Upper lobe of left lung (tissue), 6 donors: Measurements from ENCODE around the gene ADARB1. TPM values are rescaled to one million over a fixed set of nuclear protein-coding genes. Genes with fewer than 3 reads are reported as not detected.

Experiments
- ATAC-seq, 2 donors: fragments of 200-7000 bp; cut with Tn5 transposase; one replicate each; pipeline ENCODE4 v1.9.1; 2022; ENCODE audit warnings: mild to moderate bottlenecking in 2 of 2, moderate library complexity in 2 of 2; ENCODE audit not compliant: low FRiP score in 2 of 2
- DNase-seq, 2 donors: peaks; one replicate each; pipeline ENCODE4 v3.0.0-alpha.2; 2019 to 2020
- H3K27ac ChIP-seq, 4 donors: fragments of 200-600 bp; sonication (generic); one replicate each; pipeline ENCODE4 v1.5.1; 2016 to 2019
- H3K27me3 ChIP-seq, 4 donors: fragments of 200-600 bp; sonication (generic); one replicate each; pipeline ENCODE4 v1.5.1; 2017 to 2019
- H3K36me3 ChIP-seq, 4 donors: fragments of 200-600 bp; sonication (generic); one replicate each; pipeline ENCODE4 v1.5.1; 2016 to 2019
- H3K4me1 ChIP-seq, 4 donors: fragments of 200-600 bp; sonication (generic); one replicate each; pipeline ENCODE4 v1.5.1; 2018 to 2019
- H3K4me3 ChIP-seq, 4 donors: fragments of 200-600 bp; sonication (generic); one replicate each; pipeline ENCODE4 v1.5.1; 2017 to 2019; ENCODE audit warnings: mild to moderate bottlenecking in 2 of 4, moderate library complexity in 1 of 4
- H3K9me3 ChIP-seq, 4 donors: fragments of 200-600 bp; sonication (generic); one replicate each; pipeline ENCODE4 v1.5.1; 2018 to 2019
- EP300 ChIP-seq, 4 donors: sonication (generic); formaldehyde crosslinking; IDR thresholded peaks; one replicate each; pipeline ENCODE4 v1.5.1; 2017; ENCODE audit warnings: antibody characterized with exemption in 4 of 4, control low read depth in 2 of 4
- POLR2A ChIP-seq, 4 donors: fragments of 450-650 bp; IDR thresholded peaks; one replicate each; pipeline ENCODE4 v1.5.1; 2016 to 2017; ENCODE audit warnings: antibody characterized with exemption in 4 of 4, mild to moderate bottlenecking in 2 of 4
- POLR2AphosphoS5 ChIP-seq, 2 donors: sonication (generic); formaldehyde crosslinking; IDR thresholded peaks; one replicate each; pipeline ENCODE4 v1.5.1; 2017; ENCODE audit warnings: antibody characterized with exemption in 2 of 2
- WGBS, 2 donors: methylation state at CpG; one replicate each; pipeline ENCODE4 v1.1.5; 2017 to 2018; 5-methylcytosine and 5-hydroxymethylcytosine counted together
- total RNA-seq, 6 donors: library from RNA; depleted of rRNA in 4 of 6; stranded (reverse); fragments of >200 nt in 4 of 6; gene quantifications; one replicate each; pipeline versions ENCODE4 v1.1.0 to v1.2.1, GENCODE V29; 2016 to 2021
- TF ChIP-seq, protein P1 (sequence below), 6 experiments: fragments of 450-650 bp in 4 of 6; fragments of 200-600 bp in 2 of 6; sonication (generic) in 2 of 6; IDR thresholded peaks; one replicate each; pipeline ENCODE4 v1.5.1; 2016 to 2019; ENCODE audit warnings: antibody characterized with exemption in 6 of 6
- donor health status: DM: no; HTN: no; CAD: no; lungs with moderate emphysema.
- donor health status: DM: no; HTN: yes; CAD: no; lungs with severe emphysema.

The ADARB1 gene
- total RNA-seq, 6 donors from 2014 or later = 26.5 to 94.3 (median 42.4) TPM

DNA sequence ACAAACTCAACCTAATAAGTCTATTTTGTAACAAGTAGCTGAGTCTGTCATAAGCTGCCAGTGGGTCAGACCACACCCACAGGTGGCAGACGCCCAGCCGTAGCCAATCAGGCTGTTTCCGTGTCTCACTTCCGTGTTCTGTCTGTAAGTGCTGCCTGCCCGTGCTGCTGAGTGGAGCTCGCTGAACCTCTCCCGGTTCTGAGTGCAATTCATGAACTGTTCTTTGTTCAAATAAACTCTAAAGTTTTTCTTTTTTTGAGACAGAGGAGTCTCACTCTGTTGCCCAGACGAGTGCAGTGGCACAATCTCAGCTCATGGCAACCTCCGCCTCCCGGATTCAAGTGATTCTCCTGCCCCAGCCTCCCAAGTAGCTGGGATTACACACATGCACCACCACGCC lies 188.2 kb downstream of the ADARB1 start:
- peaks cover 18 to 49% (median 43%) of the 10 kb centered on the region in 4 donors for H3K36me3 ChIP-seq
- DNase-seq (peak in 1 of 2 donors; percentile 42), ATAC-seq (no peak)
- no peak overlapping the region for H3K27ac ChIP-seq
- TF ChIP-seq, protein P1, sequence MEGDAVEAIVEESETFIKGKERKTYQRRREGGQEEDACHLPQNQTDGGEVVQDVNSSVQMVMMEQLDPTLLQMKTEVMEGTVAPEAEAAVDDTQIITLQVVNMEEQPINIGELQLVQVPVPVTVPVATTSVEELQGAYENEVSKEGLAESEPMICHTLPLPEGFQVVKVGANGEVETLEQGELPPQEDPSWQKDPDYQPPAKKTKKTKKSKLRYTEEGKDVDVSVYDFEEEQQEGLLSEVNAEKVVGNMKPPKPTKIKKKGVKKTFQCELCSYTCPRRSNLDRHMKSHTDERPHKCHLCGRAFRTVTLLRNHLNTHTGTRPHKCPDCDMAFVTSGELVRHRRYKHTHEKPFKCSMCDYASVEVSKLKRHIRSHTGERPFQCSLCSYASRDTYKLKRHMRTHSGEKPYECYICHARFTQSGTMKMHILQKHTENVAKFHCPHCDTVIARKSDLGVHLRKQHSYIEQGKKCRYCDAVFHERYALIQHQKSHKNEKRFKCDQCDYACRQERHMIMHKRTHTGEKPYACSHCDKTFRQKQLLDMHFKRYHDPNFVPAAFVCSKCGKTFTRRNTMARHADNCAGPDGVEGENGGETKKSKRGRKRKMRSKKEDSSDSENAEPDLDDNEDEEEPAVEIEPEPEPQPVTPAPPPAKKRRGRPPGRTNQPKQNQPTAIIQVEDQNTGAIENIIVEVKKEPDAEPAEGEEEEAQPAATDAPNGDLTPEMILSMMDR (IDR thresholded peaks at IDR 0.05) = no peak
- no peak for TF ChIP-seq POLR2AphosphoS5 (IDR thresholded peaks at IDR 0.05)
- no peak for TF ChIP-seq EP300 (IDR thresholded peaks at IDR 0.05)
- no peak for TF ChIP-seq POLR2A (IDR thresholded peaks at IDR 0.05)
- 85 to 90% methylated on average over 11 of the region's 11 CpGs for WGBS, 2 donors
- no peaks in the 10 kb centered on the region for H3K9me3 ChIP-seq
- no peaks in the 10 kb centered on the region for H3K27me3 ChIP-seq
- no peak overlapping the region for H3K4me3 ChIP-seq
- peaks cover 0 to under 1% (median 0%) of the 10 kb centered on the region in 4 donors for H3K4me1 ChIP-seq

DNA sequence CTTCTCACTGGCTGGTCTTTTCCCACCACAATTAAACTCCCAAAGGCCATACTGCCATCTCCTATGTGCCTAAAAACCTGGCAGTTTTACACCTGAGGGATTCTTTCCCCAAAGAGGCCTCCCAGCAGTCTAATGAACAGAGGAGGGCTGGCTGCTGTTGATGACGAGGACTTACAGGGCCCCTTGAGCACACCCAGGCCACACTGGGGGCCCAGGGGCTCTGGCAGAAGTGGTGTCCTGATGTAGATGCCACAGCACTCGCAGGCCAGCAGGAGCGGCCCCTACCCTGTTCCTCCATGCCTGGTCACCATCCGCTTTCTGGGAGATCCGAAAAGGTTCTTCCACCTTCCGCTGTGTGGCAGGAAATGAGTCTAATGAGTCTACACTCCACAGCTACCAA lies 189.2 kb downstream of the ADARB1 start:
- Histone ChIP-seq H3K4me3 (no peak overlapping the region), H3K27me3 (no peaks in the 10 kb centered on the region), H3K9me3 (no peaks in the 10 kb centered on the region), H3K36me3 (peaks cover 18 to 54% (median 47%) of the 10 kb centered on the region in 4 donors), H3K27ac (no peak overlapping the region), H3K4me1 (no peaks in the 10 kb centered on the region)
- 91 to 98% methylated on average over 5 to 6 of the region's 6 CpGs for WGBS, 2 donors
- TF ChIP-seq POLR2AphosphoS5 (IDR thresholded peaks at IDR 0.05) (no peak), POLR2A (IDR thresholded peaks at IDR 0.05) (no peak), EP300 (IDR thresholded peaks at IDR 0.05) (no peak)
- TF ChIP-seq, protein P1 (IDR thresholded peaks at IDR 0.05) = no peak
- ATAC-seq = no peak
- no peak for DNase-seq

DNA sequence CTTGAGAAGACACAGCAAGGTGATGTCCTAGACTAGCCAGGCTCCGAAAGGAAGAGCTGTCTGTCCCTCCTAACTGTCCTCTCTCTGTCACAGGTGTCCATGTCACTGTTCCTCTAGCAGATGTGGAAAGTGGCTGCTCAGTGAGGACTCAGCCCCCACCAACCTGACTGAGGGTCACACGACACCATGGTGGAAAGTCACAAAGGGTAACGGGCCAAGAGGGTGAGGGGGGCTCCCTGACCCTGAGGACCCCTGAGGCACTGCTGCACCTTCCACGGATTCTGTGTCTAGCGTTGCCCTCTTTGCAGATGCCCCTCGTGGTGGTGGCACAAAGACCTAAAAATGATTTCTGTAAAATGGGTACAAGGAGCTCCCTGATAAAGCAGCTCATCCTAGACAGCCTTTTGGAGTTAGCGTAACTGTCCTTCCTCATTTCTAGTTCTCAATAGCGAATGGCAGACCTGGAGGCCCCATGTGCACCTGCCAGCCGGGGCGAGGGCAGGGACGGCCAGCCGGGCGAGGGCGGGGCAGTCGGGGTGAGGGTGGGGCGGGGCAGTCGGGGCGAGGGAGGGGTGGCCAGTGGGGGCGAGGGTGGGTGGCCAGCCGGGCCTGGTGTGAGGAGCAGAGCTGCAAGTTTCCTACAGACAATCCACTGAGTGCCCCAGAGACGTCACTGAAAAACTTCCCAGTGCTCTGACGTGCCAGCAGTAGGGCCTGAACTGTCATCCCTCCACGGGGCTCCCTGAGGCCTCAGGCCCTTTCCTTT lies 189.9 kb downstream of the ADARB1 start:
- 92 to 94% methylated on average over 8 to 23 of the region's 23 CpGs for WGBS, 2 donors
- no peaks in the 10 kb centered on the region for H3K27me3 ChIP-seq
- no peaks in the 10 kb centered on the region for H3K4me1 ChIP-seq
- peaks cover 18 to 54% (median 47%) of the 10 kb centered on the region in 4 donors for H3K36me3 ChIP-seq
- no peaks in the 10 kb centered on the region for H3K9me3 ChIP-seq
- H3K4me3 ChIP-seq = no peak overlapping the region
- ATAC-seq = no peak
- TF ChIP-seq, protein P1 (IDR thresholded peaks at IDR 0.05) = no peak
- no peak for TF ChIP-seq POLR2AphosphoS5 (IDR thresholded peaks at IDR 0.05)
- DNase-seq = peak in 1 of 2 donors; percentile 49
- no peak overlapping the region for H3K27ac ChIP-seq

DNA sequence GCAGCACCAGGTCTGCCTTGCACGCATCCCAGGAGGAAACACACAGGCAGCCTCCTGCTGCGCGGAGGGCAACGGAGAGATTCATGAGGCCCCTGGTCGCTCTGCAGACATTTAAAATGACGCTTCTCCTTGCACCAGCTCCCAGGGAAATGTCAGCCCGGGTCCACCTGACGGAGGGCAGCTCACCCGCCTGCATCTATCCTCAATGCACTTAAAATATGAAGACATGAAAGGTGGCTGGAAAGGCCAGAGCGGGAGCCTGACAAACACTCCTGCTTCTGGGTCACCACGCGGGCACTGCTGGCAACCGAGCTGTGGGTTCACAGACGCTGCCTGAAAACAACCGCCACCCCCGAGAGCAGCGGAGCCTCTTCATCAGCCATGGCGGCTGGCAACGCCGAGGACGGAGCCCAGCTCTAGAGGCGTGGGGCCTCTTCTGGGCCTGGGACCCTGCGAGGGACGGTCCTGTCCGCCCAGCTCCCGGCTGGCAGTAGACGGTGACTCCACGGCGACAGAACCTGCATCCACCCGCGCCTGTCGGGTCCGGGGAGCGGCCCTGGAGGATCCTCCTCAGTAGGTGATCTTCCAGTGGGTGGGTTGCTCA lies 190.6 kb downstream of the ADARB1 start:
- peaks cover 20 to 60% (median 51%) of the 10 kb centered on the region in 4 donors for H3K36me3 ChIP-seq
- H3K9me3 ChIP-seq = no peaks in the 10 kb centered on the region
- H3K4me3 ChIP-seq = no peak overlapping the region
- TF ChIP-seq EP300 (IDR thresholded peaks at IDR 0.05) = no peak
- no peak for TF ChIP-seq POLR2AphosphoS5 (IDR thresholded peaks at IDR 0.05)
- TF ChIP-seq POLR2A (IDR thresholded peaks at IDR 0.05) = no peak
- TF ChIP-seq, protein P1 (IDR thresholded peaks at IDR 0.05) = no peak
- H3K27ac ChIP-seq = no peak overlapping the region
- ATAC-seq (no peak), DNase-seq (peak in 1 of 2 donors; percentile 75)
- 95 to 97% methylated on average over 28 to 34 of the region's 34 CpGs for WGBS, 2 donors
- H3K4me1 ChIP-seq = no peaks in the 10 kb centered on the region
- H3K27me3 ChIP-seq = no peaks in the 10 kb centered on the region
